HEK293 (cell line): ENCODE results near the gene SEC16A.

Source experiments
- ZBTB8A ChIP-seq: fragments of 450-650 bp; formaldehyde crosslinking; IDR thresholded peaks from 2 replicates; pipeline ENCODE4 v1.5.1; 2016; ENCODE audit warnings: missing biosample characterization, missing genetic modification characterization
- ZFP41 ChIP-seq: fragments of 450-650 bp; formaldehyde crosslinking; IDR thresholded peaks from 2 replicates; pipeline ENCODE4 v1.5.1; 2016; ENCODE audit warnings: missing biosample characterization, missing genetic modification characterization, borderline replicate concordance
- ZIC2 ChIP-seq: fragments of 450-650 bp; formaldehyde crosslinking; IDR thresholded peaks from 2 replicates; pipeline ENCODE4 v1.5.1; 2016; ENCODE audit warnings: missing biosample characterization, missing genetic modification characterization
- ZNF157 ChIP-seq: fragments of 450-650 bp; formaldehyde crosslinking; IDR thresholded peaks from 2 replicates; pipeline ENCODE4 v1.5.1; 2016; ENCODE audit warnings: missing biosample characterization, missing genetic modification characterization
- ZNF302 ChIP-seq: fragments of 450-650 bp; formaldehyde crosslinking; IDR thresholded peaks from 2 replicates; pipeline ENCODE4 v1.5.1; 2016; ENCODE audit warnings: missing biosample characterization, missing genetic modification characterization, low read depth
- ZNF510 ChIP-seq: fragments of 450-650 bp; formaldehyde crosslinking; IDR thresholded peaks from 2 replicates; pipeline ENCODE4 v1.5.1; 2018; ENCODE audit warnings: mild to moderate bottlenecking, missing genetic modification characterization, missing biosample characterization; ENCODE audit not compliant: insufficient replicate concordance
- ZNF571 ChIP-seq: fragments of 450-650 bp; formaldehyde crosslinking; IDR thresholded peaks from 2 replicates; pipeline ENCODE4 v1.5.0; 2017; ENCODE audit warnings: missing biosample characterization, missing genetic modification characterization
- ZNF660 ChIP-seq: fragments of 450-650 bp; IDR thresholded peaks from 2 replicates; pipeline ENCODE4 v1.5.1; 2018; ENCODE audit warnings: missing biosample characterization, mild to moderate bottlenecking, missing genetic modification characterization
- ZNF837 ChIP-seq: fragments of 450-650 bp; formaldehyde crosslinking; IDR thresholded peaks from 2 replicates; pipeline ENCODE4 v1.5.1; 2016; ENCODE audit warnings: missing biosample characterization, missing genetic modification characterization
- TF ChIP-seq, protein P1 (sequence below): fragments of 450-650 bp; formaldehyde crosslinking; IDR thresholded peaks from 2 replicates; pipeline ENCODE4 v1.5.1; 2016; ENCODE audit warnings: missing biosample characterization, missing genetic modification characterization
- TF ChIP-seq, protein P2 (sequence below): fragments of 450-650 bp; formaldehyde crosslinking; conservative IDR thresholded peaks from 2 replicates; pipeline ENCODE4 v1.5.1; 2016; ENCODE audit warnings: low read depth, missing biosample characterization, missing genetic modification characterization
- TF ChIP-seq, protein P3 (sequence below): fragments of 450-650 bp; formaldehyde crosslinking; IDR thresholded peaks from 2 replicates; pipeline ENCODE4 v1.5.1; 2016; ENCODE audit warnings: missing biosample characterization, missing genetic modification characterization

DNA sequence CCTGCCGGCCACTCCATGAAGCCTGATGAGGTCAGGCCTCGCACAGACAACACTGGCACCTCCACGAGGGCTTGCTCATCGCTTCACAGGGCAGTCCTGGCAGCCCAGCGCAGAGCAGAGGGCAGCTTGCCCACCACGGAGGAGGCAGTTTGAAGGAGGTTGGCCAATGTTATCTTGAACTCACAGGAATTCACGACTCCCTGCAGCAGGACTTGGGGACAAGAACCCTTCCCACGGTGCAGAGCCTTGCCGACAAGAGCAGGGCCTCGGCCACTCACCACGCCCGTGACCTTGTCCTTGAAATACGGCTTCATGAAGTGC is 87.9 kb downstream of the SEC16A start:
- TF ChIP-seq ZNF837 (tag by site-specific recombination) (no peak), ZIC2 (no peak), ZNF510 (tag by site-specific recombination) (no peak), ZNF571 (no peak), ZBTB8A (tag by site-specific recombination) (no peak), ZNF660 (tag by site-specific recombination) (no peak), ZNF302 (no peak), ZFP41 (tag by site-specific recombination) (no peak), ZNF157 (tag by site-specific recombination) (no peak)
- TF ChIP-seq, protein P1, sequence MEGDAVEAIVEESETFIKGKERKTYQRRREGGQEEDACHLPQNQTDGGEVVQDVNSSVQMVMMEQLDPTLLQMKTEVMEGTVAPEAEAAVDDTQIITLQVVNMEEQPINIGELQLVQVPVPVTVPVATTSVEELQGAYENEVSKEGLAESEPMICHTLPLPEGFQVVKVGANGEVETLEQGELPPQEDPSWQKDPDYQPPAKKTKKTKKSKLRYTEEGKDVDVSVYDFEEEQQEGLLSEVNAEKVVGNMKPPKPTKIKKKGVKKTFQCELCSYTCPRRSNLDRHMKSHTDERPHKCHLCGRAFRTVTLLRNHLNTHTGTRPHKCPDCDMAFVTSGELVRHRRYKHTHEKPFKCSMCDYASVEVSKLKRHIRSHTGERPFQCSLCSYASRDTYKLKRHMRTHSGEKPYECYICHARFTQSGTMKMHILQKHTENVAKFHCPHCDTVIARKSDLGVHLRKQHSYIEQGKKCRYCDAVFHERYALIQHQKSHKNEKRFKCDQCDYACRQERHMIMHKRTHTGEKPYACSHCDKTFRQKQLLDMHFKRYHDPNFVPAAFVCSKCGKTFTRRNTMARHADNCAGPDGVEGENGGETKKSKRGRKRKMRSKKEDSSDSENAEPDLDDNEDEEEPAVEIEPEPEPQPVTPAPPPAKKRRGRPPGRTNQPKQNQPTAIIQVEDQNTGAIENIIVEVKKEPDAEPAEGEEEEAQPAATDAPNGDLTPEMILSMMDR (tag by site-specific recombination): no peak
- TF ChIP-seq, protein P2, sequence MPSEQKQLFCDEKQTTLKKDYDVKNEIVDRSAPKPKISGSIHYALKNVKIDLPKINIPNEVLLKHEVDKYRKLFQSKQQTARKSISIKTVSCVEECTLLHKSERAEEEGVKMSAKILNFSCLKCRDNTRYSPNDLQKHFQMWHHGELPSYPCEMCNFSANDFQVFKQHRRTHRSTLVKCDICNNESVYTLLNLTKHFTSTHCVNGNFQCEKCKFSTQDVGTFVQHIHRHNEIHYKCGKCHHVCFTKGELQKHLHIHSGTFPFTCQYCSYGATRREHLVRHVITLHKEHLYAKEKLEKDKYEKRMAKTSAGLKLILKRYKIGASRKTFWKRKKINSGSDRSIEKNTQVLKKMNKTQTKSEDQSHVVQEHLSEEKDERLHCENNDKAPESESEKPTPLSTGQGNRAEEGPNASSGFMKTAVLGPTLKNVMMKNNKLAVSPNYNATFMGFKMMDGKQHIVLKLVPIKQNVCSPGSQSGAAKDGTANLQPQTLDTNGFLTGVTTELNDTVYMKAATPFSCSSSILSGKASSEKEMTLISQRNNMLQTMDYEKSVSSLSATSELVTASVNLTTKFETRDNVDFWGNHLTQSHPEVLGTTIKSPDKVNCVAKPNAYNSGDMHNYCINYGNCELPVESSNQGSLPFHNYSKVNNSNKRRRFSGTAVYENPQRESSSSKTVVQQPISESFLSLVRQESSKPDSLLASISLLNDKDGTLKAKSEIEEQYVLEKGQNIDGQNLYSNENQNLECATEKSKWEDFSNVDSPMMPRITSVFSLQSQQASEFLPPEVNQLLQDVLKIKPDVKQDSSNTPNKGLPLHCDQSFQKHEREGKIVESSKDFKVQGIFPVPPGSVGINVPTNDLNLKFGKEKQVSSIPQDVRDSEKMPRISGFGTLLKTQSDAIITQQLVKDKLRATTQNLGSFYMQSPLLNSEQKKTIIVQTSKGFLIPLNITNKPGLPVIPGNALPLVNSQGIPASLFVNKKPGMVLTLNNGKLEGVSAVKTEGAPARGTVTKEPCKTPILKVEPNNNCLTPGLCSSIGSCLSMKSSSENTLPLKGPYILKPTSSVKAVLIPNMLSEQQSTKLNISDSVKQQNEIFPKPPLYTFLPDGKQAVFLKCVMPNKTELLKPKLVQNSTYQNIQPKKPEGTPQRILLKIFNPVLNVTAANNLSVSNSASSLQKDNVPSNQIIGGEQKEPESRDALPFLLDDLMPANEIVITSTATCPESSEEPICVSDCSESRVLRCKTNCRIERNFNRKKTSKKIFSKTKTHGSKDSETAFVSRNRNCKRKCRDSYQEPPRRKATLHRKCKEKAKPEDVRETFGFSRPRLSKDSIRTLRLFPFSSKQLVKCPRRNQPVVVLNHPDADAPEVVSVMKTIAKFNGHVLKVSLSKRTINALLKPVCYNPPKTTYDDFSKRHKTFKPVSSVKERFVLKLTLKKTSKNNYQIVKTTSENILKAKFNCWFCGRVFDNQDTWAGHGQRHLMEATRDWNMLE: no peak
- TF ChIP-seq, protein P3, sequence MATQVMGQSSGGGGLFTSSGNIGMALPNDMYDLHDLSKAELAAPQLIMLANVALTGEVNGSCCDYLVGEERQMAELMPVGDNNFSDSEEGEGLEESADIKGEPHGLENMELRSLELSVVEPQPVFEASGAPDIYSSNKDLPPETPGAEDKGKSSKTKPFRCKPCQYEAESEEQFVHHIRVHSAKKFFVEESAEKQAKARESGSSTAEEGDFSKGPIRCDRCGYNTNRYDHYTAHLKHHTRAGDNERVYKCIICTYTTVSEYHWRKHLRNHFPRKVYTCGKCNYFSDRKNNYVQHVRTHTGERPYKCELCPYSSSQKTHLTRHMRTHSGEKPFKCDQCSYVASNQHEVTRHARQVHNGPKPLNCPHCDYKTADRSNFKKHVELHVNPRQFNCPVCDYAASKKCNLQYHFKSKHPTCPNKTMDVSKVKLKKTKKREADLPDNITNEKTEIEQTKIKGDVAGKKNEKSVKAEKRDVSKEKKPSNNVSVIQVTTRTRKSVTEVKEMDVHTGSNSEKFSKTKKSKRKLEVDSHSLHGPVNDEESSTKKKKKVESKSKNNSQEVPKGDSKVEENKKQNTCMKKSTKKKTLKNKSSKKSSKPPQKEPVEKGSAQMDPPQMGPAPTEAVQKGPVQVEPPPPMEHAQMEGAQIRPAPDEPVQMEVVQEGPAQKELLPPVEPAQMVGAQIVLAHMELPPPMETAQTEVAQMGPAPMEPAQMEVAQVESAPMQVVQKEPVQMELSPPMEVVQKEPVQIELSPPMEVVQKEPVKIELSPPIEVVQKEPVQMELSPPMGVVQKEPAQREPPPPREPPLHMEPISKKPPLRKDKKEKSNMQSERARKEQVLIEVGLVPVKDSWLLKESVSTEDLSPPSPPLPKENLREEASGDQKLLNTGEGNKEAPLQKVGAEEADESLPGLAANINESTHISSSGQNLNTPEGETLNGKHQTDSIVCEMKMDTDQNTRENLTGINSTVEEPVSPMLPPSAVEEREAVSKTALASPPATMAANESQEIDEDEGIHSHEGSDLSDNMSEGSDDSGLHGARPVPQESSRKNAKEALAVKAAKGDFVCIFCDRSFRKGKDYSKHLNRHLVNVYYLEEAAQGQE: no peak
